ENCODE results near the gene TFF1. TPM values are rescaled to one million over a fixed set of nuclear protein-coding genes. Genes with fewer than 3 reads are reported as not detected.
A peak's percentile ranks its signal among the peaks of the same experiment; 100 is the strongest.

The TFF1 gene
- total RNA-seq, 1 donor = not detected

GRCh38 chr21:42313501-42313969 is 52.8 kb downstream of the TFF1 start:
- Histone ChIP-seq H3K4me3 (ENCODE audit: insufficient read depth, low read length) (no peak overlapping the region), H4K20me1 (ENCODE audit: insufficient read depth, low read length) (no peaks in the 10 kb centered on the region), H3K36me3 (ENCODE audit: insufficient read depth, low read length) (no peaks in the 10 kb centered on the region), H3K9me3 (ENCODE audit: low read depth, low read length) (no peaks in the 10 kb centered on the region), H3K27me3 (ENCODE audit: insufficient read depth, low read length) (no peaks in the 10 kb centered on the region), H3K27ac (ENCODE audit: low read depth, low read length) (no peak overlapping the region), H3K4me1 (ENCODE audit: insufficient read depth, low read length) (no peaks in the 10 kb centered on the region), H2AFZ (ENCODE audit: low read length) (no peak overlapping the region), H3K79me2 (ENCODE audit: insufficient read depth, low read length) (no peaks in the 10 kb centered on the region), H3K4me2 (ENCODE audit: insufficient read depth, low read length) (no peak overlapping the region)
- no peak for TF ChIP-seq CTCF (IDR thresholded peaks at IDR 0.05; ENCODE audit: extremely low read depth, low read depth, low read length)
- peak; percentile 31 for DNase-seq (ENCODE audit: insufficient read length, low spot score, missing footprints)

- Histone ChIP-seq H3K27me3 (ENCODE audit: insufficient read depth, low read length) (no peaks in the 10 kb centered on the region), H2AFZ (ENCODE audit: low read length) (no peak overlapping the region), H3K4me3 (ENCODE audit: insufficient read depth, low read length) (no peak overlapping the region), H3K4me2 (ENCODE audit: insufficient read depth, low read length) (no peak overlapping the region), H3K36me3 (ENCODE audit: insufficient read depth, low read length) (no peaks in the 10 kb centered on the region), H3K27ac (ENCODE audit: low read depth, low read length) (no peak overlapping the region), H3K4me1 (ENCODE audit: insufficient read depth, low read length) (no peaks in the 10 kb centered on the region), H4K20me1 (ENCODE audit: insufficient read depth, low read length) (no peaks in the 10 kb centered on the region), H3K79me2 (ENCODE audit: insufficient read depth, low read length) (no peaks in the 10 kb centered on the region), H3K9me3 (ENCODE audit: low read depth, low read length) (no peaks in the 10 kb centered on the region)
- TF ChIP-seq CTCF (IDR thresholded peaks at IDR 0.05; ENCODE audit: extremely low read depth, low read depth, low read length) = no peak
- DNase-seq (ENCODE audit: insufficient read length, low spot score, missing footprints) = peak; percentile 23
Observed at GRCh38 chr21:42312626-42313104, 53.7 kb downstream of the TFF1 start.

Other genes starting within 250 kb of the TFF1 start
- gene ABCG1, start 147.4 kb downstream of the TFF1 start, total RNA-seq = under 0.01 and 0.72 TPM in 2 replicates
- not detected in 2 replicates for gene TFF3, start 51.1 kb downstream of the TFF1 start, total RNA-seq
- gene TFF2, start 15.5 kb downstream of the TFF1 start, total RNA-seq = not detected in 2 replicates
- not detected in 2 replicates for gene TMPRSS3, start 29.5 kb upstream of the TFF1 start, total RNA-seq
- not detected in 2 replicates for gene UBASH3A, start 37.4 kb upstream of the TFF1 start, total RNA-seq
- 0.29 TPM in 1 of 2 replicates, not detected in the other for gene RSPH1, start 129.7 kb upstream of the TFF1 start, total RNA-seq
- gene SLC37A1, start 147.3 kb upstream of the TFF1 start, total RNA-seq = 5.9 and 6.9 TPM in 2 replicates